Prostate gland (tissue), 2 donors: ENCODE measurements around the gene LDB2.

Experiments
- CTCF ChIP-seq, 4 experiments: fragments of 200-600 bp in 2 of 4; fragments of 450-650 bp in 2 of 4; sonication (generic) in 2 of 4; IDR thresholded peaks; 1 replicate in 3 of 4; 2 replicates in 1 of 4; pipeline ENCODE4 v1.5.1; 2016 to 2019; ENCODE audit warnings: antibody characterized with exemption in 4 of 4, mild to moderate bottlenecking in 2 of 4, moderate library complexity in 2 of 4
- POLR2A ChIP-seq: fragments of 450-650 bp; IDR thresholded peaks from one replicate; pipeline ENCODE4 v1.6.1; 2016; ENCODE audit warnings: antibody characterized with exemption, mild to moderate bottlenecking
- POLR2AphosphoS5 ChIP-seq: sonication (generic); formaldehyde crosslinking; IDR thresholded peaks from one replicate; pipeline ENCODE4 v1.6.1; 2017; ENCODE audit warnings: antibody characterized with exemption

GRCh38 chr4:16738558-16738957, 159.9 kb downstream of the LDB2 start:
- TF ChIP-seq CTCF (IDR thresholded peaks at IDR 0.05) (no peak), POLR2A (no peak), POLR2AphosphoS5 (no peak)
